Stimulated activated CD4-positive, alpha-beta T cell treated with anti-CD3 and anti-CD28 coated beads, Interleukin-12 subunit alpha, Interleukin-12 subunit beta, amount 100 ng/mL, for 48 hours (primary cell): ENCODE measurements around the gene ANKRD31.
"Not testable (repeated sequence)": the region's sequence is repeated elsewhere in the genome, so short reads cannot be mapped to it uniquely, and the experiment has no call there.

ENCODE experiments used
- DNase-seq, 3 donors: peaks; one replicate each; pipeline ENCODE4 v3.0.0-alpha.2; 2020; ENCODE audit warnings: low read depth in 2 of 3, low spot score in 1 of 3

The ANKRD31 gene

DNA sequence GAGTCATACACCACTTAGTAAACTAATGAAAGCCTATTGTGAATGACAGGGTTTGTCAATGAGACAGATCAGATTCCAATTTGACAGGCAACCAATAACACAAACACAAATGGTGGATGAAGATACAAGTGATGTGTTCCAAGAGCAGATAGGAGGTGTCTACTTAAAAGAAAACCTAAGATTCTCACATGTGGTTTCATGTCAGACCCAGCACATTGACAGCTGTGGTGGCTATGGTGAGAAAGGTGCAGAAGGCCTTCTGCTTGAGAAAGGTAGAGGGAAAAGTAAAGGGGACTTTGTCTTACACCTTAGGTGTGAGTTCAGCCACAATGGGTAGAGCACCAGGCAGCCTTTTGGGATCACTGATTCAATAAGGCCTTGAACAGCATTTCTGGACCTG is 11.2 kb downstream of the ANKRD31 start:
- DNase-seq: no peak

DNA sequence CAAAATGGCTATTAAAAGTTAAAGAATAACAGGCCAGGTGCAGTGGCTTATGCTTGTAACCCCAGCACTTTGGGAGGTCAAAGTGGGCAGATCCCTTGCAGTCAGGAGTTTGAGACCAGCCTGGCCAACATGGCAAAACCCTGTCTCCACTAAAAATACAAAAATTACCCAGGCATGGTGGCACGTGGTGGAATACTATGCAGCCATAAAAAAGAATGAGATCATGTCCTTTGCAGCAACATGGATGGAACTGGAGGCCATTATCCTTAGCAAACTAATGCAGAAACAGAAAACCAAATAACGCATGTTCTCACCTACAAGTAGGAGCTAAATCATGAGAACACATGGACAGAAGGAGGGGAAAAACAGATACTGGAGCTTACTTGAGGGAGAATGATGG is 15.9 kb downstream of the ANKRD31 start:
- not testable (repeated sequence) for DNase-seq

DNA sequence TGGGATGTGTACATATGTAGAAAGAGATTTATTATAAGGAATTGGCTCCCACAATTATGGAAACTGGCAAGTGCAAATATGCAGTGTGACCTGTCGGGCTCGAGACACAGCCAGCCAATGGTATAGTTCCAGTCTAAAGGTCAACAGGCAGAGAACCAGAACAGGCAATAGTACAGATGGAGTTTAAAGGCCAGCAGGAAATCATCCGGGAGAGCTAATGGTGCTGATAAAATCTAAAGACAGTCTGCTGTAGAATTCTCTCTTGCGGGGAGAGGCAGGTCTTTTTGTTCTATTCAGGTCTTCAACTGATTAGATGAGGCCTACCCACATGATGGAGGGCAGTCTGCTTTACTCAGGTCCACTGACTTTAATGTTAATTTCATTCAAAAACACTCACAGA is 21.8 kb downstream of the ANKRD31 start:
- no peak for DNase-seq

DNA sequence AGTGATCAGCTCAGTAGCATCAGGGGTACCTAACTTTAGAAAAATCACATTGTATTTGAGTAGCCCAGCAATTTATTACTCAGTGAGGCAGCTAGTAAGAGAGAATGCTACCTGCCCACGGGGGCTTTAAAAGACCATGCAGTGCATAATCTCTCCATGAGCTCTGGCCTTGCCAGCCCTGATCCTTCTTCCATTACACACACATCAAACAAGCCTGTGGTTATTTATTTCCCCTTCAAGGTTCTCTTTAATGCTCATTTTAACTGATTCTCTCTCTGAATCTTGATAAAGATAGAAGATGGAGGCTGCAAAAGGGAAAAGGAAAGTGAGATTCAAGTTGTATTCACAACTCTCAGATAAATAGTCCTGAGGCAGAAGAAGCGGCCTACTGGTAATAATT is 22.3 kb downstream of the ANKRD31 start:
- DNase-seq: no peak

DNA sequence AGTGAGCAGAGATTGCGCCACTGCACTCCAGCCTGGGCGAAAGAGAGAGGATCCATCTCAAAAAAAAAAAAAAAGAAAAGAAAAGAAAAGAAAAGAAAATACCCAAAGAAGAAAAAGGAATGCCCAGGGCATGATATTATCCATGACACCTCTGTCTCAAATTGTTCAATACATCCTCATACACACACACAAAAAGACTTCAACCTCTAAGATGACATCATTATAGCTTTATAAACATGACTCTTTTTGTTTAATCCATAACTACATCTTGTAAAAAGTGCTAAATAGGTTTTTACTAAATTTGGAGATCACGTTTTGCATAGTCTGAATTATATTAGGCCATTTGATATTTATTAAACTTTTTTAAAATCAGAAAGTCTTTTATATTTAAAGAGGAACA is 33.1 kb downstream of the ANKRD31 start:
- DNase-seq: no peak

DNA sequence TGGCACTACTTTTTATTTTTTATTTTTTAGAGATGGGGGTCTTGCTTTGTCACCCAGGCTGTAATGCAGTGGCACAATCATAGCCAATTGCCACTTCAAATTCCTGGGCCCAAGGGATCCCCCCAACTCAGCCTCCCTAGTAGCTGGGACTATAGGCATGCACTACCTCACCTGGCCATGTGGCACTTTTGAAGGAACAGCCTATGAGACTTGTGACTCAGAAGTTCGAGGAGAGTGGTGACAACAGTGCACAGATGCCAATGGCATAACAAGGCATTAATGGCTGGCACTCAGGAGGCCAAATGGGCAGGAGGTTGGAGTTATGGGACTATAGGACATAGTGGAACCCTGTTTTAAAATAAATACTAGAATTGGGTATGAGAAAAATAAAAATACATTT is 33.7 kb downstream of the ANKRD31 start:
- DNase-seq: no peak

DNA sequence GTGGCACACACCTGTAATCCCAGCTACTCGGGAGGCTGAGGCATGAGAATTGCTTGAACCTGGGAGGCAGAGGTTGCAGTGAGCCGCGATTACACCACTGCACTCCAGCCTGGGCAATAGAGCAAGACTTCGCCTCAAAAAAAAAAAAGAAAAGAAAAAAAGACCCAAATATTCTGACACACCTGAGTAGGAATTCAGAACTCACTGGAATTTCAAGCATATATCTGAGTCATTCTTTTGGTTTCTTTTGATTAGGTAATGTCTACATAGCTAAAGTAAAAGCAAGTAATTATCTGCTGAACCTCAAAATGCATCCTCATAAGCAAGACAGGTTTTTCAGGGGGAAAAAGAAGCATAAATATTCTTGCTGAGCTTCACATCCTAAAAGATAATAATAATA is 35.9 kb downstream of the ANKRD31 start:
- no peak for DNase-seq

DNA sequence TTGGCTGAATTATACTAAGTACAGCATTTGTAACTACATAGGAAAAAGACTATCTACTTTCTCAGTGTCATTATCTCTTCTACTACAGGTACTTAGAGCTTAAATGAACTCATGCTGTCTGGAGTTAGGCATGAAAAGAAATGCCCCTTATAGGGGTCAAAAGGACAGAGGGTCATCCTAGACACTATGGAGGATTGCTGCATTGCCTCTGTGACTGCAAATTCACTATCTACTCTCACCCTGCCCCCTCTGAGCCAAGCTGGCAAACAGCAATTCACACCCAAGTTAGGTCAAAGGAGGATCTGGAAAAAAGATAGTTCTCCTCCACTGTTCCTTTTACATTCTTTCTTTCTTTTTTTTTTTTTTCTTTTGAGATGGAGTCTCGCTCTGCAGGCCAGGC is 36.7 kb downstream of the ANKRD31 start:
- no peak for DNase-seq

DNA sequence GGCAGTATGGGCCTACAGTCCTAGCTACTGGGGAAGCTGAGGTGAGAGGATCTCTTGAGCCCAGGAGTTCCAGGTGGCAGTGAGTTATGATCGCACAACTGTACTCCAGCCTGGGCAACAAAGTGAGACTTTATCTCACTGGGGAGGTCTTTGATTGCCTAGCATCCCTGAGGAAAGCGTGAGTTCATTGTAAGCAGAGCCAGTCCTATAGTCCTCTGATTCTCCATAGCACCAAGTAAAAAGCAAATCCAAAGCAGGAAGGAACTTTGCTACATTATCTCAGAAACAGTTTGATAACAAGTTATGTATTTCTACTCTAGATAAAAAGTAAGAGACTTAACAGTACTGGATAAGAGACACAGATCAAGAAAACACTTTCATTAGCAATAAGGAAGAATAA is 37.6 kb downstream of the ANKRD31 start:
- no peak for DNase-seq

DNA sequence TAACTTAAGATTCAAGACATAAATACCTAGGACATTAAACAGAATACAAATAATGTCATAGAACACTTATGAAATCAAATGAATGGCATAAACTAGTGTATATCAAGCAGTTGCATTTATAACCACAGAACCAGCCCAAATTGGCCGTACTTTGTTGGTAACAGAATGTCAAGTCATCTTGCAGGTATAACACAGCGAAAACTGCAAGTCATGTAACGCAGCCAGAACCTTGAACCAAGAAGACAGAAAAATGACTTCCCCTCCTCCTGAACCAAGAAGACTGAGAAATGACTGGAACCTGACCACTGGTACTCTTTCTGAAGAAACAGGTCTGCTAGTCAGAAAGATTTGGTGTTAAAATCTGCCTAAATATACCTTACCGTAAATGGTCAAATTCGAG is 38.9 kb downstream of the ANKRD31 start:
- DNase-seq: no peak

DNA sequence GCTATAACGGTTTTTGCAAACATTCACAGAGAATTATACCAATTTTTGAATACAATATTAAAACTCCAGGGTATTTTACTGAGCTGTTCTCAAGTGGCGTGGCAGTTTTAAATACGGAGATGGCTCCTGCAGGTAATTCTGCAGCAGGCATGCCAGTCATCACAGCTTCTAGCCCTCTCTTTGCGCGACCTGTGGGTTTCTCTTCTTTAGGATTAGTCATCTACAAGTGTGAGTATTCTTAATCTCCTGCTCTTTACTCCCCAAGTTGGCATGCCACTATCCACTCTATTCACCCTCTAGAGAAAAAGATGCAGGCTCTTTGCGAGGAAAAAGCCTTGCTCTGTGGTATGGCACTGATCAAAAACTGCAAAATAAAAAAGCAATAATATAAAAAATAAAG is 43.9 kb downstream of the ANKRD31 start:
- peak; percentile 5 to 21 (median 7) for DNase-seq

DNA sequence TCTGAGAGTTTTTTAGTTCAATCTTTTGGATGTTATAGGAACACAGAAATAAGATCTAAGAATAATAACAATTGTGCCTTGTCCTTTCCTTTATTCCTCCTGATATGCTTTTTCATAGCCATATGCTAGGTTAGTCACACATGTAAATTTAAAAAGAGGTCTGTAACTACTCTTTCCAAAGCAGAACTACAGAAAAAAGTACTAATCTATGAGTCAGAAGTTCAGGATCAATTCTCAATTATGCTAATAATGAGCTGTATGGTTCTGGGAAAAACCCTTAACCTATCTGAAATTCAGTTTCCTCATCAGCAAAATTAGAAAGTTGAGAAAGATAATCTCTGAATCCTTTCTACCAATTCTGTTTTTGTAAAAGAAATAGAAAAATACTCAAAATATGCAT is 44.4 kb downstream of the ANKRD31 start:
- no peak for DNase-seq

DNA sequence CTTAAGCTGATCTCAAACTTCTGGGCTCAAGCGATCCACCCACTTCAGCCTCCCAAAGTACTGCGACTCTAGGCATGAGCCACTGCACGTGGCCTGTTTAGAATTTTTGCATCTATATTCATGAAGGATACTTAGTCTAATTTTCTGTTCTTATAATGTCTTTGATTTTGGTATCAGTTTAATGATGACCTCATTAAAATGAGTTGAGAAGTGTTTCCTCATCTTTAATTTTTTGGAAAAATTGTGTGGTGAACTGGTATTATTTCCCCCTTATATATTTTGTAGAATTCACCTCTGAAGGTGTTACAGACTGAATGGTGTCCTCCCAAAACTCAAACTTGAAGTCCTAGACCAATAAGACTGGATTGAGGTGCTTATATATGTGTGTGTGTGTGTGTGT is 46.5 kb downstream of the ANKRD31 start:
- DNase-seq: no peak

DNA sequence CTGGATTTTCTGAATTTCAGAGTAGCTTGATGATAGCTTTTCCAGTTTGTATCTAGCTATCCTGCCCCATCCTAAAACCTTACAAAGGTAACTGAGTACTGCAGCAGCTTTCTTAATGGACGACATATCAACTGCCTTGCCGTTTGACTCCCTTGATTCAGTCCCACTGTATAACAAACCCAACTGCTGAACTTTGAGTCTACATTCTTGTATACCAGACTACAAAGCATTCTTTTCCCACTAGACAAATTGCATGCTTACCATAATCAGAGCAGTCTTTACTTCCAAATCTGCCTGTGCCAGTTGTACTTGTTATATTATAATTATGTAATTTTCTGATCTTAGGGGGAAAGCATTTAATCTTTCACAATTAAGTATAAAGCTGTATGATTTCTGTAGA is 47.3 kb downstream of the ANKRD31 start:
- no peak for DNase-seq

DNA sequence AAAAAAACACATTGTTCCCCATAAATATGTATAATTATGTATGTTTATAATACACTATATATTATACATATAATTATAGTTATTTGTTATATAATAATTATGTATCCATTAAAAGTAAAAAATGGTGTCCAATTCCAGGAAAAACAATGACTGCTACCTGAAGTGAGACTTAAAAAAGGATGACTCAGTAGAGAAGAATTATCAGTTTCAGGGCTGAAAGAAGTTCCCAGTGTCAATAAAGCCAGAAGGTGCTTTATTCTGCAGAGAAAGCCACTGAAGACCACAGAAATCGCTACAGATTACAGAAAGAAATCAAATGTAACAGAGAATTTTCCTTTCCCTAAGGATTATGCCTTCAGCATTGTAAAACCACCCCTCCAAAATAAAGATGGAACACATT is 50.9 kb downstream of the ANKRD31 start:
- no peak for DNase-seq

DNA sequence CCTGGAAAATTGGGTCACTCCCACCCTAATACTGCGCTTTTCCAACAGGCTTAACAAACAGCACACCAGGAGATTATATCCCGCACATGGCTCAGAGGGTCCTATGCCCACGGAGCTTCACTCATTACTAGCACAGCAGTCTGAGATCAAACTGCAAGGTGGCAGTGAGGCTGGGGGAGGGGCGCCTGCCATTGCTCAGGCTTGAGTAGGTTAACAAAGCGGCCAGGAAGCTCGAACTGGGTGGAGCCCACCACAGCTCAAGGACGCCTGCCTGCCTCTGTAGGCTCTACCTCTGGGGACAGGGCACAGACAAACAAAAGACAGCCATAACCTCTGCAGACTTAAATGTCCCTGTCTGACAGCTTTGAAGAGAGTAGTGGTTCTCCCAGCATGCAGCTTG is 60.7 kb downstream of the ANKRD31 start:
- DNase-seq: not testable (repeated sequence)

DNA sequence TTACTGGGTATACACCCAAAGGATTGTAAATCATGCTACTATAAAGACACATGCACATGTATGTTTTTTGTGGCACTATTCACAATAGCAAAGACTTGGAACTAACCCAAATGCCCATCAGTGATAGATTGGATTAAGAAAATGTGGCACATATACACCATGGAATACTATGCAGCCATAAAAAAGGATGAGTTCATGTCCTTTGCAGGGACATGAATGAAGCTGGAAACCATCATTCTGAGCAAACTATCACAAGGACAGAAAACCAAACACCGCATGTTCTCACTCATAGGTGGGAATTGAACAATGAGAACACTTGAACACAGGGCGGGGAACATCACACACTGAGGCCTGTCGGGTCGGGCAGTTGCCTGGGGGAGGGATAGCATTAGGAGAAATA is 61.8 kb downstream of the ANKRD31 start:
- not testable (repeated sequence) for DNase-seq

DNA sequence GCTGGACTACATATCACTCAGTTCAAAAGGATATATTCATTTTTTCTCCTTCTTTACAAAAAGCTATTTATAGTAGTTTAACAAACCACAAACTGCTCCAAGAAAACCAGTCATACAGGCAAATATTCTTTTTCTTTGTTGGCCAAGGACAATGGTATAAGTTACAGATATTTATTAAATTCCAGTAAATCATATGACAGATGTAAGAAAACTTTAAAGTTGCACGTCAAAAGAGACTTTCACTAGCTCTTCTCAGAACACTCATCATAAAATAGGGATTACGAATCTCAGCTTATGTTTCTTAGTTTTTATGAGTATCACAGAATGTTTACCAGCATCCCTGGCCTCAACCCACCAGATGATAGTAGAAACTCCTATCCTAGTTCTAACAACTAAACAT is 67.2 kb downstream of the ANKRD31 start:
- DNase-seq: no peak

DNA sequence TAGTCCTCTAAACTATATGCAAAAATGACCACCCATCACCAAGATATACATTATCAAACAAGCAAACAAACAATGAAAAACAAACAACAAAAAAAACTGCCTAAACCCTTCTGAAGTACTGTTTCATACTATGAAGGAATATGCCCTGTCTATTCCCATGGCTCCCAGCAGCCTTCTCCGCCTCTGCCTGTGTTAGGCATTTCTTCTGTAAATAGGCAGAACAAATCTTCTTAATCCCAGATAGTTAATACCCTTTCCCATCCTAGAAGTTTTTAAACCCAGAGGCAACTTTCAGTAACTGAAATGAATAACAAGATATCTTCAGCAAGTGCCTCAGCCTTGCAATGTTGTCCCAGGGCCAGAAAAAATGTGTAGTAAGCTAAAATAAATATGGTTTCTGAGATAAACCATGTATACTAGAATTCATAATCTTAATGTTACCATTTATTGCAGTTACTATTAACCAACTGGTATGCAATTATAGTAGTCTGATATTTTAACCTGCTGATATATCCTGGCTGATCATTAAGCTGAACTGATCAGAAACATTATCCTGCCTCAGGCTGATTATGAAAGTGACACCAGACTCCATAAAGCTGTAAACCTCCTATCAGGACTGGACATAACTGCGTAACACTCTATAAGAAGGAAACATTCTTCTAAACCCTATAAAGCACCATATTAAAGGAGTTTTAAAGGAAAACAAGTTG is 68.5 kb downstream of the ANKRD31 start:
- DNase-seq: no peak

DNA sequence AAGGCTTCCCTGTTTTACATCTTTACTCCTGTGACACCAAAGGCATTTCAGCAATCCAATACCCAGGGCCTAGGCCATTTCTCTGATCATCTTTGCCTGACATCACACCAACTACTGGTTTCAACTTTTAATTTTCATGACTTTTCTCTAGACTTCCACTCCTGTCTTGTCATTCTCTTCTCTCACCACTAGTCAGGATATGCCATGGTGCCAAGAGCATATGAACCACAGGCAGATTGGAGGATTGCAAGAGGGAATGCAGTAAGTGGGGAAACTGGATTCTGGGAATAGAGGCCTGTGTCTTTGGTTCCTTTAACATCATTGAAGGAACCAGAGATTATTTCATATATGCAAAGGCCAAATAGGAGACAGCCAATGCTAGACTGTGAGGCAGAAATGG is 69.3 kb downstream of the ANKRD31 start:
- DNase-seq: no peak

DNA sequence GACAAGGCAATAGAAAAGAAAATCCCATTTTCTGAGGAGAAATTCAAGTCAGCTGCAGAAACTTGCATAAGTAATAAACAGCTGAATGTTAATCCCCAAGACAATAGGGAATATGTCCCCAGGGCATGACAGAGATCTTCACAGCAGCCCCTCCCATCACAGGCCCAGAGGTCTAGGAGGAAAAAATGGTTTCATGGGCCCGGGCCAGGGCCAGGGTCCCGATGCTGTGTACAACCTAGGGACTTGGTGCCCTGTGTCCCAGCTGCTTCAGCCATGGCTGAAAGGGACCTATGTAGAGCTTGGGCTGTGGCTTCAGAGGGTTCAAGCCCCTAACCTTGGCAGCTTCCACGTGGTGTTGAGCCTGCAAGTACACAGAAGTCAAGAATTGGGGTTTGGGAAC is 75.2 kb downstream of the ANKRD31 start:
- not testable (repeated sequence) for DNase-seq

DNA sequence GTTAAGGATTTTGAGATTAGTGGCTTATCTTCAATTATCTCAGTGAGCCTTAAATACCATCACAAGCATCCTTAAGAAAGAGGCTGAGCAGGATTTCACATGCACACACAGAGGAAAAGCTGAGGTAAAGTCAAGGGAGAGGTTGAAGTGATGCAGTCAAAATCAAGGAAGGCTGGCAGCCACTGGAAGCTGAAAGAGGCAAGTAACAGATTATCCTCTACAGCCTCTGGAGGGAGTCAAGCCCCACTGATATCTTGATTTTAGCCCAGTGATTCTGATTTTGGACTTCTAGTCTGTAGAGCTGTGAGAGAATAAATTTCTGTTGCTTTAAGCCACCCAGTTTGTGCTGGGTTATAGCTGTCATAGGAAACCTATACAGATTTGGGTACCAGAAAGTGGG is 80.1 kb downstream of the ANKRD31 start:
- no peak for DNase-seq

DNA sequence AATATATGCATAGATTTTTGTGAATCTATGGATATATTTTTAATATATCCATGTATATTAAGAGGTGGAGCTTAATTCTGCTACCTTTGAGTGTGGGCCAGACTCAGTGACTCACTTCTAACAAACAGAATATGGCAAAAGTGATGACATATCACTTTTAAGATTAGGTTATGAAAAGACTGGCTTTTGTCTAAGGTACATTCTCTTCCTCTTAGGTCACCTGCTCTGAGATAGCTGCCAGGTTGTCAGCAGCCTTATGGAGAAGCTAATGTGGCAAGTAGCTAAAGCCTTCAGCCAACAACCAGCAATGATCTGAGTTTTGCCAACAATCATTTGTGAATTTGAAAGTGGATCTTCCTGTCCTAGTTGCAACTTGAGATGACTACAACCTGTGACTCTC is 83.8 kb downstream of the ANKRD31 start:
- DNase-seq: no peak

DNA sequence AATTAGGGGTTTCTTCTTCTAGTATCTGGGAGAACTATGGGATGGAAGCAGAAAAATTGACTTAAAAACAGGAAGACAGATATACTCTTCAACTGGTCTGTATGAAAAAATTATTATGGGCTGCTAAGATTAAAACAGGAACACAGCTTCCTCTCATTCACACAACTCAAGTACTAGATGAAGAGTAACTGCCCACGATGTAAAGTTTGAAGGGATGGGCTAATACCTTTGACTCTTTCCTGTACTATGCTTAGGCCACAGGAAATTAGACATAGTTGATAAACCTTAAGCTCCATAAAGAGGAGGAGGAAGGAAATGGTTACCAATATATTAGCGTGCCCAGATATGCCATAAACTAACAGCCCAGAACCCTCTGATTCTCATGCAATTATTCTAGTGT is 88.6 kb downstream of the ANKRD31 start:
- DNase-seq: no peak
